Measurements from ENCODE around the gene RTL1.

GRCh38 chr14:100901391-100902183 lies 1.9 kb downstream of the RTL1 start:
- TF ChIP-seq CTCF (IDR thresholded peaks at IDR 0.05) (no peak), EP300 (IDR thresholded peaks at IDR 0.05; ENCODE audit: low read depth) (no peak), POLR2A (IDR thresholded peaks at IDR 0.05) (no peak), POLR2AphosphoS5 (IDR thresholded peaks at IDR 0.05) (no peak)

Data from transverse colon (tissue), 4 donors.